GM06990 (cell line): Measurements from ENCODE around the gene MEP1A.

Experiments
- DNase-seq: peaks from one replicate; pipeline ENCODE4 v3.0.0-alpha.2; 2011; ENCODE audit not compliant: insufficient read length; ENCODE audit errors: extremely low read depth
- H3K27me3 ChIP-seq: replicated peaks from 2 replicates; pipeline ENCODE4 v1.6.0; 2011; ENCODE audit warnings: low read length; ENCODE audit not compliant: control insufficient read depth, insufficient read depth
- H3K36me3 ChIP-seq: 2 replicates; pipeline ENCODE4 v1.5.1; 2011; ENCODE audit warnings: low read length; ENCODE audit not compliant: control insufficient read depth, insufficient read depth
- H3K4me3 ChIP-seq: replicated peaks from 2 replicates; pipeline ENCODE4 v1.5.1; 2011; ENCODE audit warnings: low read depth, mild to moderate bottlenecking, control low read depth, low read length
- TF ChIP-seq, protein P1 (sequence below): IDR thresholded peaks from 2 replicates; pipeline ENCODE4 v1.5.1; 2011; ENCODE audit warnings: low read length, control low read depth, mild to moderate bottlenecking, inconsistent platforms; ENCODE audit not compliant: insufficient read depth, poor library complexity, severe bottlenecking

The MEP1A gene

DNA sequence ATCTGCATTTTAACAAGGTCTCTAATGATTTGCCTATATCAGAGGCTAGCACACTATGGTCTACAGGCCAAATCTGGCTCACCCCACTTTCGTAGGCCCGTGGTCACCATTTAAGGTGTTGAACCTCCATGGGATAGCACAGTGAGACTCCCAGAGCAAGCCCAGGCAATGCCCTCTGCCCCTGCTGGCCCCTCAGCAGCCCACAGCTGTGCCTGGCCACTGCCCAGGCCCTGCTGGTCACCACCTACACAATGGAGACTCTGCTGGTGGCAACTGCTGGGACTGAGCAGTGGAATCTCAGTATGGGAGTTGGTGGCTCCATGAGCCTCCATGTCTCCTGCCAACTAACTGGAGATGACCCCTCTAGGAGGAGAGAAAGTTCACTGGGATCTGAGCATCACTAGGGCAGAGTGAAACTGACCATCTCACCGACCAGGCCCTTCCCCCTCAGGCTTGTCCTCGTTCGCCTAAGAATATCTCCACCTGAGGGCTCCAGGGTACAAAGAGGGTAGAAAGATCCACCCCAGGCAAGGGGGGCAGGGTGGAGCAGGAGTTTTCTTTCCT, 44.2 kb upstream of the MEP1A start:
- no peak for DNase-seq
- Histone ChIP-seq H3K4me3 (no peak overlapping the region), H3K27me3 (no peaks in the 10 kb centered on the region), H3K36me3 (no peaks in the 10 kb centered on the region)
- TF ChIP-seq, protein P1, sequence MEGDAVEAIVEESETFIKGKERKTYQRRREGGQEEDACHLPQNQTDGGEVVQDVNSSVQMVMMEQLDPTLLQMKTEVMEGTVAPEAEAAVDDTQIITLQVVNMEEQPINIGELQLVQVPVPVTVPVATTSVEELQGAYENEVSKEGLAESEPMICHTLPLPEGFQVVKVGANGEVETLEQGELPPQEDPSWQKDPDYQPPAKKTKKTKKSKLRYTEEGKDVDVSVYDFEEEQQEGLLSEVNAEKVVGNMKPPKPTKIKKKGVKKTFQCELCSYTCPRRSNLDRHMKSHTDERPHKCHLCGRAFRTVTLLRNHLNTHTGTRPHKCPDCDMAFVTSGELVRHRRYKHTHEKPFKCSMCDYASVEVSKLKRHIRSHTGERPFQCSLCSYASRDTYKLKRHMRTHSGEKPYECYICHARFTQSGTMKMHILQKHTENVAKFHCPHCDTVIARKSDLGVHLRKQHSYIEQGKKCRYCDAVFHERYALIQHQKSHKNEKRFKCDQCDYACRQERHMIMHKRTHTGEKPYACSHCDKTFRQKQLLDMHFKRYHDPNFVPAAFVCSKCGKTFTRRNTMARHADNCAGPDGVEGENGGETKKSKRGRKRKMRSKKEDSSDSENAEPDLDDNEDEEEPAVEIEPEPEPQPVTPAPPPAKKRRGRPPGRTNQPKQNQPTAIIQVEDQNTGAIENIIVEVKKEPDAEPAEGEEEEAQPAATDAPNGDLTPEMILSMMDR: no peak

DNA sequence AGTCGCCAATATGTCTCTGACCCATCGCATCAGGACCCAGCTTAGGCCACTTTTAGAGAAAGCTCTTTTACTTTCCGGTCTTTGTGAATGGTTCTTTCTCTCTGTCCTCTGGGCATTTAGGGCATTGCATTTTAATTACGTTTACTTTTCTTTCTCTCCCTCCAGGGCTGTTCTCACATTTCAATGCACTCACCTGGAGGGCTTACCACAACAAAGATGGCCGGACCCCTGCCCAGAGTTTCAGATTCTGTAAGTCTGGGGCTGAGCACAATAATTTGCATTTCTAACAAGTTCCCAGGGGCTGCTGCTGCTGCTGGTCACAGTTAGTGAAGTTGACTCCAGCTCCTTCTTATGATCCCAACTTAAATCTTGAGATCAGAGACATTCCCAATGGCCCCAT, 43.5 kb upstream of the MEP1A start:
- H3K36me3 ChIP-seq: no peaks in the 10 kb centered on the region
- no peak for DNase-seq
- H3K27me3 ChIP-seq: no peaks in the 10 kb centered on the region
- TF ChIP-seq, protein P1: no peak
- no peak overlapping the region for H3K4me3 ChIP-seq

DNA sequence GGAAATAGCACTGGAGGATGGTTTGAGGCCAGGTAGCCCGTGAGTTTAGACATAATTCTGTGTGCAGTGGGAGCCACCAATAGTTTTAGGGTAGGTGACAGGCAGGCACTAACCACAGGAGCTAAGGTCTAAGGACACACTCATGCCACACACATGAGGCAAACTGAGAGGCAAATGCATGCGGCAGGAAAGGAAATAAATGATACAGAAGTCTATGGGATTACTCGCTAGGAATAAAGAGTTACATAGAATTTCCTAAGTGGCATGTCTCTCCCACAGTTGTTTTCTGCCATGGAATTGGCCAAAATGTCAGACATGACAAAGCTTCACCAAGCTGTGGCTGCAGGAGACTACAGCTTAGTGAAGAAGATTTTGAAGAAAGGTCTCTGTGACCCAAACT, 41.5 kb upstream of the MEP1A start:
- DNase-seq: no peak
- TF ChIP-seq, protein P1: no peak
- Histone ChIP-seq H3K4me3 (no peak overlapping the region), H3K27me3 (no peaks in the 10 kb centered on the region), H3K36me3 (no peaks in the 10 kb centered on the region)

DNA sequence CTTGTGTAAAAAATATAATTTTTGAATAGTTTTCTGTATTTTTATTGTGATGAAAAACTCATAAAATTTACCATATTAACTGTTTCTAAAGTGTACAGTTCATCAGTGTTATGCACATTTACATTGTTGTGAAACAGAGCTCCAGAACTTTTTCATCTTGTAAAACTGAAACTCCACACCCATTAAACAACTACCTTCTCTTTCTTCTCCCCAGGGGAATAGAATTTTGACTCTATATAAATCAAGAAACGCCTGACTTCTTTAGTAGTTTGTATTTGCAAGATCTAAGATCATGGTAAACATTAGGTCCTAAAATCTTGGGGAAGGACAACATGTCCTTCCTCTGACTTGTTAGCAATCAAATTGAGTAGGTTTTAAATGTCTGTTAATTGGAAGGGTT, 37.3 kb upstream of the MEP1A start:
- Histone ChIP-seq H3K27me3 (peaks cover 1% of the 10 kb centered on the region; the same call in 1 of the 2 replicates), H3K4me3 (no peak overlapping the region), H3K36me3 (no peaks in the 10 kb centered on the region)
- TF ChIP-seq, protein P1: no peak
- no peak for DNase-seq

DNA sequence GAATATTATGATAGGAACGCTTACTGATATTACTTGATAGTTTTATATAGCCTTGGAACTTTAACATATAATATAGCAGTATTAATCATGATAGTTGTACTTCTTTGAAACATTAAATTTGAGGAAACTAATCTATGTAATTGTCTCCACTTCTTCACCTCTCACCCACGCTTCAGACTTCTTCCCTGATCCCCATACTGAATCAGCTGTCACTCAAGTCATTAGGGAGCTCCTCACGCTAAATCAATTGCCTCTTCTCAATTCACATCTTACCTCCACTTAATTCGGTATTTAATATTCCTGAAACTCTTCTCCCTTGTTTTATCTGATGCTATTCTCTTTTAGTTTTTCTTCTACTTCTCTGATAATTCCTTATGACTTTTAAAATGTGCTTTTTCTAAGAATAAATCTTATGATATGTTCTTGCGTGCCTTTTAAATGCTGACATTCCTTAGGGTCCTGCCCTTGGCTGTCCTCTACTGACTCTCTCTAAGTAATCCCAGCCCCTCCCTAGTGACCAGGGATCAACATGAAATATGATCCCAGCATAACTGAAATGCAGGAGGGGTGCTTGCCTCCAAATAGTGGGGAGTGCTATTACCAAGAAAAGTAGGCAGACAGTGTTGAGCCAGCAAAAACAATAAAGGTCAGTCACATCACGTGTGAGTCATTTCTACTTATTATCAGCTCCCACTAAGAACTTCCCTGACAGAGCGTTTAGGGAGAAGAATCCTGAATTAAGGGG, 36.5 kb upstream of the MEP1A start:
- DNase-seq: no peak
- TF ChIP-seq, protein P1: no peak

More for the DNA sequence above, 36.5 kb upstream of the MEP1A start:
- H3K27me3 ChIP-seq: peaks cover 1% of the 10 kb centered on the region; the same call in 1 of the 2 replicates
- no peaks in the 10 kb centered on the region for H3K36me3 ChIP-seq
- no peak overlapping the region for H3K4me3 ChIP-seq
